CD4-positive, alpha-beta T cell treated with Interleukin-6 at 100 ng/mL for 8 hours (primary cell): ENCODE data around the gene TPRX2.
"Not testable (repeated sequence)": the region's sequence is repeated elsewhere in the genome, so short reads cannot be mapped to it uniquely, and the experiment has no call there.

ENCODE experiments used
- DNase-seq: peaks from one replicate; pipeline ENCODE4 v3.0.0-alpha.2; 2020; ENCODE audit warnings: mixed read lengths, low spot score

The TPRX2 gene

DNA sequence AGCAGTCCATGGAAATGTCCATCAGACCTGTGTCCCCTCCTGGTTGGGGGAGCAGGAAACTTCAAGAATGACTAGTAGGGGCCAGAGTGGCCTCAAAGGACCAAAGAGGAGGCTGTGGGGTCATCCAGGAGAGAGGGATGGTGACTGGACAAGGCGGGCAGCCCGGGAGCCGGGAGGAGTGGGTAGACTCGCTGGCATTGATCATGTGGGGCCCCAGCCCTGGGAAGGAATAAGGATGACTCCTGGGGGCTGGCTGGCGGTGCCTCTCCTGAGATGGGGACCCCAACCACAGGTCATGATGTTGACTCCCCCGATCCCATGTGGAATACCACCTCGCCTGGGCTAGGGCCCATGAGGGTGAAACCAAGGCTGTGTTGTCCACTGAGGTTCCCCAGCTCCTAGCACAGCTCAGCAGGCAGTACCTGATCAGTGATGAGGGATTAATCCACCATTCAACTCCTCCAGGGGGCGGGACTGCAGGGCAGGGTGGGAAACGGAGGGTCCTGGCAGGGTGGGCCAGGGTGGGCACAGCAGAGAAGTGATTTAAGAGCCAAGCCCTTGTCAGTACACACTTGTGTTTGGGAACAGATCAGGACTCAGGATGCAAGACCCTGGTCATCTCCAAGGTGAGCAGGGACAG is at the start of gene TPRX2:
TPRX2 (plus strand) TSS at position 590 of the 640 bp plus-strand sequence; CDS start at position 602, 12 bp downstream.
- DNase-seq = not testable (repeated sequence)

GRCh38 chr19:47813304-47813994 is 45.6 kb upstream of the TPRX2 start:
- DNase-seq = peak; percentile 57

DNA sequence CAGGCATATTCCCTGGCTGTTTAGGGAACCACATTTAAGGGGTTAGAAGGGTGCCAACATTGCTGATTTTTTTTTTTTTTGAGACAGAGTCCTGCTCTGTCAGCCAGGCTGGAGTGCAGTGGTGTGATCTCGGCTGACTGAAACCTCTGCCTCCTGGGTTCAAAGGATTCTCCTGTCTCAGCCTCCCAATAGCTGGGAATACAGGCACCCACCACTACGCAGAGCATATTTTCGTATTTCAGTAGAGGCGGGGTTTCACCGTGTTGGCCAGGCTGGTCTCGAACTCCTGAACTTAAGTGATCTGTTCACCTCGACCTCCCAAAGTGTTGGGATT is 45.1 kb upstream of the TPRX2 start:
- DNase-seq = no peak

DNA sequence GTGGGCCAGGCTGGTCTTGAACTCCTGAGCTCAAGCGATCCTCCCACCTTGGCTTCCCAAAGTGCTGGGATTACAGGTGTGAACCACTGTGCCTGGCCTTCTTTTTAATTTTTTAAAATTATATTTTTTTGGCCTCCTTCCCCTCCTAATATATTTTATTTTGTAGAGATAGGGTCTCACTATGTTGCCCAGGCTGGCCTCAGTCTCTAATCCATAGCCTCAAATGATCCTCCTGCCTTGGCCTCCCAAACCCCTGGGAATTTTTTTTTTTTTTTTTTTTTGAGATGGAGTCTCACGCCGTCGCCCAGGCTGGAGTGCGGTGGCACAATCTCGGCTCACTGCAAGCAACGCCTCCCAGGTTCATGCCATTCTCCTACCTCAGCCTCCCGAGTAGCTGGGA is 42.8 kb upstream of the TPRX2 start:
- DNase-seq = not testable (repeated sequence)

DNA sequence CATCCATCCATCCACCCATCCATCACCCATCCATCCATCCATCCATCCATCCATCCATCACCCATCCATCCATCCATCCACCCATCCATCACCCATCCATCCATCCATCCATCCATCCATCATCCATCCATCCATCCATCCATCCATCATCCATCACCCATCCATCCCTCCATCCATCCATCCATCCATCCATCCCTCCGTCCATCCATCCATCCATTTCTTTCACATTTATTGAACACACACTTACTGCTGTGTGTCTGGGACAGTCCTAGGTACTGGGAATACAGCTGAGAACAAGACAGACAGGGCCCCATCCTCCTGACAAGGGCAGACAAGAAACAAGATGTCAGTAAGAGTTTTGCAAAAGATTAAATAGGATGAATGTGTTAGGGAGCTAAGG is 40.8 kb upstream of the TPRX2 start:
- DNase-seq = not testable (repeated sequence)

GRCh38 chr19:47819858-47820257 is 39.2 kb upstream of the TPRX2 start:
- no peak for DNase-seq

- DNase-seq = no peak
Observed at GRCh38 chr19:47820410-47820809, 38.6 kb upstream of the TPRX2 start.

- DNase-seq = no peak
Observed at GRCh38 chr19:47821460-47822020, 37.5 kb upstream of the TPRX2 start, which contains the start of gene CRX. TSS of gene CRX (plus strand) at chr19:47821937. CDS start at chr19:47834444, 12,507 bp downstream.

GRCh38 chr19:47824396-47824795 is 34.6 kb upstream of the TPRX2 start:
- no peak for DNase-seq

DNA sequence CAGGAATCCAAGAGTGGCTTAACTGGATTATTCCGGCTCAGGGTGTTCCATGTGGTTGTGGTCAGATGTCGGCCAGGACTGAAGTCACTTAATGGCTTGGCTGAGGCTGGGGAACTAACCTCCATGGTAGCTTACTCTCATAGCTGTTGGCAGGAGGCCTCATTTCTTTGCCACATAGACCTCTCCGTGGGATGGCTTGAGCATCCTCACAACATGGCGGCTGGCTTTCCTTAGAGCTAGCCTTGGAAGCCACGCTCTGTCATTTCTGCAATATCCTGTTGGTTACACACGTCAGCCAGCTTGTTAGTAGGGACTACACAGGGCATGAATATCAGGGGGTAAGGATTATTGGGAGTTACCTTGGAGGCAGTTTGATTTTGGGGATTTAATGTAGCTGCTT is 32.2 kb upstream of the TPRX2 start:
- no peak for DNase-seq

- no peak for DNase-seq
Observed at GRCh38 chr19:47832723-47833122, 26.3 kb upstream of the TPRX2 start.

DNA sequence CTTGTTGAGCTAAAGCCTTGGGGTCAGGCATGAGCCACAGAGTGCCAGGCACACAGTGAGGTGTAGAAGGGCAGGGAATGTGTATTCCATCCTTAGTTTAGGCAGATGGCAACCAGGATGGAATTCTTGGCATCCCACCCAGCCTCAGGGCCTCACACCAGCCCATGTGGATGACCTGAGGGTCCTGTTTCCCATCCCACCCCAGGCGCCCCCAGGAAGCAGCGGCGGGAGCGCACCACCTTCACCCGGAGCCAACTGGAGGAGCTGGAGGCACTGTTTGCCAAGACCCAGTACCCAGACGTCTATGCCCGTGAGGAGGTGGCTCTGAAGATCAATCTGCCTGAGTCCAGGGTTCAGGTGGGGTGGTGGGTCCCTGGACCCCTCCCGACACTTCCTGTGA is 23.0 kb upstream of the TPRX2 start:
- no peak for DNase-seq

DNA sequence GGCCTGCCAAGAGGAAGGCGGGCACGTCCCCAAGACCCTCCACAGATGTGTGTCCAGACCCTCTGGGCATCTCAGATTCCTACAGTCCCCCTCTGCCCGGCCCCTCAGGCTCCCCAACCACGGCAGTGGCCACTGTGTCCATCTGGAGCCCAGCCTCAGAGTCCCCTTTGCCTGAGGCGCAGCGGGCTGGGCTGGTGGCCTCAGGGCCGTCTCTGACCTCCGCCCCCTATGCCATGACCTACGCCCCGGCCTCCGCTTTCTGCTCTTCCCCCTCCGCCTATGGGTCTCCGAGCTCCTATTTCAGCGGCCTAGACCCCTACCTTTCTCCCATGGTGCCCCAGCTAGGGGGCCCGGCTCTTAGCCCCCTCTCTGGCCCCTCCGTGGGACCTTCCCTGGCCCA is 19.6 kb upstream of the TPRX2 start:
- DNase-seq = no peak

- no peak for DNase-seq
Observed at GRCh38 chr19:47839913-47840312, 19.1 kb upstream of the TPRX2 start.

DNA sequence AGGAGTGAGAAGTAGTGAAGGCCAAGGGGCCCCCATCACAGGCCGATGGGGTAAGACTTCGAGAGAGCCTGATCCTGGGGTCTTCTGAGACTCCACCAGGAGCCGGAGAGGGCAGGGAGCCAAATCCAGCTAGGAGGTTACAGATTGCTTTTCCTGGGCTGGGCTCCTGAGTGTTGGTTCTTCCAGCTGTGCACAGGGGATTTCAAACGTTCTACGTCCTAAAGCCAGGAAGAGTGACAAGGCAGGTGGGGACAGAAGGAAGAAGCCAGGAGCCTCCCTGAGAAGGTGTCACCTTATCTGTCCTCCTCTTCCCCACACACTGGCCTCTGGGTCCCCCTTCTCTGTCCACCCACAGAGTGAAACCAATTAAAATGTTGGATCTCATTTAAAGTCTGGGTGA is 16.1 kb upstream of the TPRX2 start:
- no peak for DNase-seq

GRCh38 chr19:47848425-47848822 is 10.6 kb upstream of the TPRX2 start:
- DNase-seq = no peak

GRCh38 chr19:47848823-47849473 is 10.1 kb upstream of the TPRX2 start:
- no peak for DNase-seq

DNA sequence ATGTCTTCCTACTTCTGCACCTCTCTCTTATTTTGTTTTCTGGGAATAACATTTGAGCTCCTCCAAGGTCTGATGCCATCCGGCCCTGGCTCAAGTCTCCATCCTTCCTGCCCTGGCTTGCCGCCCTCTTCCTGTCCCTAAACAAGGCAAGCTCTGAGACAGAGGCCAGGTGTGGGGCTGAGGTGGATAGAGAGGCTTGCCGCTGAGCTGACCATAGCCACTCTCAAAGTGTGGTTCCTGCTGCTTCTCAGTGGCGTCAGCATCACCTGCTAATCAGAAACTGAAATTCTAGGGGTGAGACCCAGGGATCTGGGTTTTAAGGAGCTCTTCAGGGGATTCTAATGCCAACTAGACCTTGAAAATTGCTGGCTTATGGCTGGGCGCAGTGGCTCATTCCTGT is 6.0 kb upstream of the TPRX2 start:
- no peak for DNase-seq

- DNase-seq = no peak
Observed at GRCh38 chr19:47854459-47854858, 4.6 kb upstream of the TPRX2 start.

GRCh38 chr19:47858231-47858630 is 804 bp upstream of the TPRX2 start:
- DNase-seq = not testable (repeated sequence)

DNA sequence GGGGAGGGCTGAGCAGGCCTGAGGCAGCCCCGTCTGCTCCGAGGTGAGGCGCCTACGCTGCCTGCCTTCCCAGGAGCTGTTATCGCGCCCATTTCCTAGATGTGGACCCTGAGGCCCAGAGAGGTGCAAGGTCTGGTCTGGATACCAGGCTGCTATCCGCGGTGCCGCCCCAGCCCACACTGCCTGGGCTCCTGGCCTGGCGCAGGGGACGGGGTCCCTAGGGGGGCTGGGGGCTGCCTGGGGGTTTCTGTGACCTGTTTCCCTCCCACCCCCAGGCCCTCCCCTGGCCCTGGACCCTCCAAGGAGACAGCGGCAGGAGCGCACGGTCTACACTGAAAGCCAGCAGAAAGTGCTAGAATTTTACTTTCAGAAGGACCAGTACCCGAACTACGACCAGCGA is 803 bp downstream of the TPRX2 start:
- DNase-seq = not testable (repeated sequence)

DNA sequence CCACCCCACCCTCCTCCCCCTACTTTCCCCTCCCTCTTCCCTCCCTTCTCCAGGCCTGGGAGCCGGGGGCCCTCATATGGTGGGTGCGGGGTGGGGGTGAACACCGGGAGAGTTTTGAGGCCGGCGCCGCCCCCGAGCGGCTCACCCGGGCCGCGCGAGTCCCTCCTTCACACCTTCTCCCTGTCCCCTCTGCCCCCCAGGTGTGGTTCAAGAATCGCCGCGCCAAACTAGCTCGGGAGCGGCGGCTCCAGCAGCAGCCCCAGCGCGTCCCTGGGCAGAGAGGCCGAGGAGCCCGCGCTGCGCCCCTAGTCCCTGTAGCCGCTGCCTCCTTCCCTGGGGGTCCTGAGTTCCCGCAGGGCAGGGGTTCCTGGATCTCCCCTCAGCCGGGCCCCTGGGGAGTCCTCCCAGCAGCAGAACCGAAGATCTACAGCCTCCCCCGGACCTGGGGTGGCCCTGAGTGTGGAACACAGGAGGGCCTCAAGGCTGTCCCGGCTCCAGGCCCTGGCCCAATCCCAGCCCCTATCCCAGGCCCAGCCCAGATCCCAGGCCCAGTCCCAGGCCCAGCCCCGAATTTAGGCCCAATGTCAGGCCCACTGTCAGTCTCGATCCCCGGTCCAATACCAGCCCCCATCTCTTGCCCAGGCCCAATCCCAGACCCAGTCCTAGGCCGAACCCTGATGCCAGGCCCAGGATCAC is 1.7 kb downstream of the TPRX2 start:
- no peak for DNase-seq
